ENCODE measurements around the gene EMILIN3. TPM values are rescaled to one million over a fixed set of nuclear protein-coding genes. Genes with fewer than 3 reads are reported as not detected.

Gene EMILIN3
- total and polyA plus RNA-seq, 2 of the 8 experiments (the other 6 are each of a cell fraction or from before 2014, with no cell fraction given), result 3.8 to 5.2 TPM

GRCh38 chr20:41413169-41413568 lies 46.6 kb upstream of the EMILIN3 start:
- Histone ChIP-seq H3K79me1 (ENCODE audit: low read depth, low read length) (no peaks in the 10 kb centered on the region), H3K9me3 (ENCODE audit: insufficient read depth in 2 of 2, low read depth in 1 of 2, low read length in 1 of 2) (no peaks in the 10 kb centered on the region), H3K18ac (ENCODE audit: extremely low read depth, low read length) (no peak overlapping the region), H2BK20ac (ENCODE audit: low read length) (no peak overlapping the region), H2BK120ac (replicated peaks; ENCODE audit: low read depth, low read length) (no peak overlapping the region), H4K20me1 (replicated peaks in 1 of 2; ENCODE audit: control insufficient read depth in 1 of 2, insufficient read depth in 2 of 2, low read length in 2 of 2) (peaks cover 0 to 5% of the 10 kb centered on the region in 2 experiments), H3K14ac (ENCODE audit: insufficient read length) (no peak overlapping the region), H2AK5ac (ENCODE audit: low read depth, low read length) (no peak overlapping the region), H2AFZ (ENCODE audit: low read length) (no peak overlapping the region), H3K27me3 (replicated peaks in 1 of 4; ENCODE audit: control insufficient read depth in 3 of 4, extremely low read depth in 1 of 4, insufficient read depth in 3 of 4, low read length in 3 of 4) (no peaks in the 10 kb centered on the region), H3K4me1 (replicated peaks in 1 of 4; ENCODE audit: control insufficient read depth in 3 of 4, insufficient read depth in 4 of 4, low read length in 3 of 4) (no peaks in the 10 kb centered on the region), H3K56ac (replicated peaks; ENCODE audit: insufficient read length, low read depth, low read length) (no peak overlapping the region), H4K5ac (ENCODE audit: insufficient read length, low read depth, low read length) (no peak overlapping the region), H3K4me3 (ENCODE audit: extremely low read depth in 1 of 4, insufficient read depth in 2 of 4, low read depth in 3 of 4, low read length in 4 of 4) (no peak overlapping the region), H2BK12ac (ENCODE audit: low read depth, low read length) (no peak overlapping the region), H3K4me2 (ENCODE audit: insufficient read depth in 1 of 2, low read depth in 2 of 2, low read length in 2 of 2) (no peak overlapping the region), H3K27ac (ENCODE audit: low read depth, low read length) (no peak overlapping the region), H3K36me3 (ENCODE audit: control insufficient read depth in 2 of 4, insufficient read depth in 4 of 4, low read length in 3 of 4) (peaks cover 37 to 92% (median 76%) of the 10 kb centered on the region in 4 experiments), H2BK15ac (ENCODE audit: low read length) (no peak overlapping the region), H4K91ac (replicated peaks; ENCODE audit: insufficient read length, low read length) (no peak overlapping the region), H3K79me2 (ENCODE audit: control insufficient read depth in 1 of 2, insufficient read depth in 2 of 2, low read length in 2 of 2) (no peaks in the 10 kb centered on the region), H4K8ac (ENCODE audit: extremely low read depth, insufficient read depth, low read length) (no peak overlapping the region), H3K23me2 (ENCODE audit: low read depth, low read length) (no peaks in the 10 kb centered on the region), H3K4ac (replicated peaks; ENCODE audit: insufficient read length, low read depth, low read length) (no peak overlapping the region), H3K23ac (ENCODE audit: insufficient read length) (no peak overlapping the region), H2BK5ac (ENCODE audit: low read depth, low read length) (no peak overlapping the region), H3K9ac (replicated peaks in 1 of 4; ENCODE audit: extremely low read depth in 1 of 4, low read depth in 3 of 4, low read length in 3 of 4) (no peak overlapping the region)
- CTCF ChIA-PET (ENCODE audit: partially characterized antibody), result interaction anchor here (0.8 to 1.4 kb wide), 4 partner anchors 15 to 181 kb away, joined by 3 to 5 read pairs (median 3); no protein-coding TSS in a partner anchor
- POLR2A ChIA-PET (ENCODE audit: partially characterized antibody), result no interaction called here
- TF ChIP-seq CTBP2 (IDR thresholded peaks at IDR 0.05; ENCODE audit: borderline replicate concordance, insufficient read depth, insufficient read length, low read length), result no peak
- DNase-seq (ENCODE audit: low read depth in 1 of 2, low spot score in 2 of 2) (no peak), FAIRE-seq (no peak)
- 92% methylated on average over 5 of the region's 5 CpGs; no CpG with 5 or more reads in 1 of the 2 experiments for WGBS, 2 experiments (ENCODE audit: extremely low coverage in 1 of 2, insufficient coverage in 1 of 2, insufficient read length in 1 of 2, insufficient replicate concordance in 2 of 2, low coverage in 1 of 2, low lambda C conversion rate in 2 of 2, missing lambda C conversion rate in 1 of 2)

Measured in H1 (cell line).